CD4-positive, alpha-beta T cell treated with Interleukin-15 for 1 hour (primary cell): Measurements from ENCODE around the gene DAPK1.

Experiments used
- DNase-seq: peaks from one replicate; pipeline ENCODE4 v3.0.0-alpha.2; 2020

DAPK1 gene

DNA sequence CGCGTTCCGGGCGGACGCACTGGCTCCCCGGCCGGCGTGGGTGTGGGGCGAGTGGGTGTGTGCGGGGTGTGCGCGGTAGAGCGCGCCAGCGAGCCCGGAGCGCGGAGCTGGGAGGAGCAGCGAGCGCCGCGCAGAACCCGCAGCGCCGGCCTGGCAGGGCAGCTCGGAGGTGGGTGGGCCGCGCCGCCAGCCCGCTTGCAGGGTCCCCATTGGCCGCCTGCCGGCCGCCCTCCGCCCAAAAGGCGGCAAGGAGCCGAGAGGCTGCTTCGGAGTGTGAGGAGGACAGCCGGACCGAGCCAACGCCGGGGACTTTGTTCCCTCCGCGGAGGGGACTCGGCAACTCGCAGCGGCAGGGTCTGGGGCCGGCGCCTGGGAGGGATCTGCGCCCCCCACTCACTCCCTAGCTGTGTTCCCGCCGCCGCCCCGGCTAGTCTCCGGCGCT, at the start of gene DAPK1:
Gene DAPK1 (plus strand): TSS at position 264 of the 442 bp plus-strand sequence. CDS start 1,211 bp downstream, outside the sequence.
- DNase-seq, result peak; percentile 36

GRCh38 chr9:87451149-87451548, 46.5 kb upstream of the DAPK1 start:
- DNase-seq, result no peak

- DNase-seq, result no peak
These were observed 42.3 kb upstream of the DAPK1 start for GRCh38 chr9:87455407-87455806.

- no peak for DNase-seq
These were observed 36.4 kb upstream of the DAPK1 start for GRCh38 chr9:87461256-87461655.

GRCh38 chr9:87464110-87464991, 33.3 kb upstream of the DAPK1 start:
- no peak for DNase-seq

- DNase-seq, result no peak
These were observed 32.7 kb upstream of the DAPK1 start for GRCh38 chr9:87464992-87465378.

DNA sequence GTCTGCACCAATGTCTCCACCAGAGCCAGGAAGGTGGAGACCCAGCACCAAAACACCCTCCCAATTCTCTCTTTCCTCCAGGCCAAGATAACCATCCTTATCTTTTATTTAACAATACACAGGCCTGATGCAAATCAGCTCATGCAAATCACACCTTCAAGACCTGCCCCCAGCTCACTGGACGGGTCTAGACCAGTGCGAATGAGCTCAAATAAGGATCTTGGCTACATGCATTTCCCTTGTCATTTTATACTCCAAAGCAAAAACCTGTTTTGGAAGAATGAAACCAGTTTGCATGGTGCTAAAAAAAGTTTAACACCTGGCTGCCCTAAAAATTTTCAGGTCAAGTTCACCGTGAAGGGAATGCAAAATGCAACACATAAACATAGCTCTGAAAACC, 31.9 kb upstream of the DAPK1 start:
- DNase-seq, result no peak

DNA sequence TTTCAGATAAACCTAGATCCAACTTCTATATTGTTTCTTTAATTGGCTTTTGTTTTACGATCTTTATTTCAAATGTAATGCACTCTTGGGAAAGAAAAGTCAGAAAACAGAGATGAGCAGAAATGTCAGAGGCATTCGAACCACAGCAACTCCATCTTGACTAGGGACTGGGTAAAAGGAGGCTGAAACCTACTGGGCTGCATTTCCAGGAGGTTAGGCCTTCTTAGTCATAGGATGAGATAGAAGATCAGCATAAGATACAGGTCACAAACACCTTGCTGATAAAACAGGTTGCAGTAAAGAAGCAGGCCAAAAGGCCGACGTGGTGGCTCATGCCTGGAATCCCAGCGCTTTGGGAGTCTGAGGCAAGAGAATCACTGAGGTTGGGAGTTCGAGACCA, 30.5 kb upstream of the DAPK1 start:
- no peak for DNase-seq

DNA sequence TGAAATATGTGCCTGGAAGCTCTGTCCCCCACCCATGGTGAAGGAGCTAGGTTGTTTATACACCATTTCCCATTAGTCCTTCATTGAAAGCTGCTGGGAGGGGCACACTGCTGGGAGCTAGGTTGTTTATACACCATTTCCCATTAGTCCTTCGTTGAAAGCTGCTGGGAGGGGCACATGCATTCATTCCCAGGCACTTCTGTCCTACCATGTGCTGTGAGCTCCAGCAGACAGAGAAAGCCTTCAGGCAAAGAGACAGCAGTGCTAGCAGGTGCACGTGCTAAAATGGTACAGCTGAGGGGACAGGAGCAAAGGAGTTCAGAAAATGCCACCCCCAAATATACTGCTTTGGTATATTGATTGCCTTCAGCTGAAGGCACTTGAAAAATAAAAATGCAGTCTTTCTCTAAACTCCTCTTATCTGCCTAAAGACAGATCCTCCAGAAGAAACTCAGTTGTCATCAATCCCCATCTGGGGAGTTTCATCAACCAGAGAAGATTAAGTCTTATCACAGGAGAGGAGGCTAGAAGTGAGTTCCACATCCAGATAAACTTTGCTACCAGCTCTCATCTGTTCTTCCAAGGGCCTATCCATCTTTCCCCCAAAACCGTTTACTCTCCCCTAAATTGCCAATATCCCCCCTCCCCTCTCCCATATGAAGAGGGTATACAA, 27.7 kb upstream of the DAPK1 start:
- no peak for DNase-seq

- no peak for DNase-seq
These were observed 25.9 kb upstream of the DAPK1 start for GRCh38 chr9:87471746-87472145.

GRCh38 chr9:87475463-87475862, 22.2 kb upstream of the DAPK1 start:
- no peak for DNase-seq

GRCh38 chr9:87478226-87478992, 19.3 kb upstream of the DAPK1 start:
- no peak for DNase-seq

DNA sequence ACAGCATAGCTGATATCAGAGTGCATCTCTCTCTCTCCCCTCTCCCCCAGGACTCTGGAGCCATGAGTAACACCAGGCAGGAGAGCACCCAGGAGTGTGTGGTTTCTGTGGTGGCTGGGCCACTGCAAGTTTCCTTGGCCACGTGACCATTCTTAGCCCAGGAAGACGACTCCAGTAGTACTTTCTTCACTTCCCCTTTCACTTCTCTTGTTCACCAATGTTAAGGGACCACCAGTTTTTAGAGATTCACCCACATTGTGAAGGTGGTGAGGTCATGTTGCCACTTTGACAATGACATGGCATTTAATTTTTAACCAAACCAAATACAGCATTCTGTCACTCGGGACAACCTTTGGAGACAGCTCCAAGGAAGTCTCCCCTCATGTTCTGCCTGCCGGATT, 17.9 kb upstream of the DAPK1 start:
- DNase-seq, result peak; percentile 76

DNA sequence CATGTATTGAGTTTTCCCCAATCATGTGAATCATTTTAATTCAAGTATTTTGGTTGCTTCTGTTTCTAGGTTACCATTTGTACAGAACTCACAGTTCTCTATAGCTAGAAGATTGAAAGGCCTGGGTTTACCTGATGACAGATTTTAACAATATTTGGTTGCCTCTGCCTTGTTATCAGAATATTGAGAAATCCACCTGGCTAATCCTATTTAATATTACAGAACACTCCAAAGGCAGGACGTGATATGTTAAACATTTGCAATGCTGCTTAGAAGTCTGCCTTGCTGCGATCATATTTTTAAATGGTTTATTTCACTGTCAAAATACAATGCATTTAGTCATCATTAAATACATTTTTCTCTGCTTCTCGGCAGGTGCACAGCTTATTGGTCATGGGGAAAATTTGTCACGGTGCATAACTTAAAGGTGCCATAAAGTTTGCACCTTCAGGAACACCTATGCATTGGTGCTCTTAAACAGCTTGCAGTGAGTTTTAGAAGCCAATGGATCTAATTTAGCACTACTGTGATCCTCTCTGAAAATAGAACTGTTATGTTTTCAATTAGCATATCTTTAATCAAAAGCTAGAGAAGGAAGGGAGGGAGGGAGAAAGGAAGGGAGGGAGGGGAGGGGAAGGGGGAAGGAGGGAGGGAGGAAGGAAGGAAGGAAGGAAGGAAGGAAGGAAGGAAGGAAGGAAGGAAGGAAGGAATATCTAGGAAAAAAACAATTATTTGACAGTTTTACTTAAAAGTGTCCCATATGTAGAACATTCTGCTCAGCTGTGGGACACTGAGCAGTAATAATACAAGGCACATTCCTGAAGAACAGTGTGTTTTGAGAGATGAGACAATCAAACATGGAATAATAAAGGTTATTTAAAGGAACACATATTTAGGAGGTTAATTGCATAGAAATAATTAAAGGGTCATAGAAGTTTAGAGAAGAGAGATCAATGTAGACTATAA, 15.5 kb upstream of the DAPK1 start:
- DNase-seq, result no peak

DNA sequence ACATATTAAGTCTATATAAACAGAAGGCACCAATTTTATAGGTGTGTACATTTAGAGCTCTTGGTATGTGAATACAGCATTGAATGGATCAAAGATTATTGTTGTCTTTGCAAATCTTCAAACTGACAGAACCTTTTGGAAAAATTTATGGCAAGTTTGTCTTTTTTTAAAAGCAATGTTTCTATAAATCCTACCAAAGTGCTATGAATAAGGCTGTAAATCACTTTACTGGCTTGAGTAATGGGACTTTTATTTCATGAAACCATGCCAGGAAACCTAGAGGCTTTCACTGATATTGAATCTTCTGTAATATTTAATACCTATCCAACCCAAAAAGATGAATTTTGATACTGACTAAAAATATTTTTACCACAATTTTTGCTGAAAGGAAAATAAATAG, 7.4 kb upstream of the DAPK1 start:
- DNase-seq, result no peak

DNA sequence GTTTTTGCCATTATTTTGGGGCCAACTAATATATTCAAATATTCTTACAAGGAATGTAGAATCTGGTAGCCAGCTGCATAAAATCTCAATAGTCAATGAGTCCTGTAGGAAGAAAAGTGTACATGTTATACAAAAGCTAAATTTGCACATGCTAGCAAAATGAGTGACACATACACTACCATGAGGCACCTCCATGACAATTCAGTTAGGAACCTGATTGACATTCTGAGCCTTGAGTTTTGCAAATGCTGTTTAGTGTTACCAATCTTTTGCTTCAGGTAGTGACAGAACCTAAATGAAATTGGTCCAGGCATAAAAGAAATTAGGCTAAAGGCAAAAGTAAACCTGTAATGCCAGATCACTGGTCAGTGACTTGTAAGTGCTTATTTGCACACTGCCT, 6.8 kb upstream of the DAPK1 start:
- DNase-seq, result no peak

GRCh38 chr9:87491523-87491922, 6.1 kb upstream of the DAPK1 start:
- DNase-seq, result no peak

DNA sequence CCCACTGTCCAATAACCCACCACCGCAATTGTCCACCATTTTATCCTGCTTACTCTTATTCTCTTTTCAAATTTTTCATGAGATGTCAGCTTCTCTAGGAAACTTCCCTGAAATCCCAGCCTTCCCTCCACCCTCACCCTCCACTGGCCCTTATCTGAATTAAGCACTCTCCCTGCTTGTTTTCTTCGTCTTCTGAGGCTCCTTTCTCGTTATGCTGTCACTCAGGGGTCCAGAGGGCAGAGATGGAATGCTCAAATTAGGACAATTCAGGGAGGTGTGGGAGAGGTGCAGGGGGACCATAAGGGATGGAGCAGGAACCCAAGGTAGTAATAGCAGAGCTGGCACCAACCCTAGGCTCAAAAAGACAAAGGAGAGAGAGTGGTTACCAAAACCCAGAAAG, 5.0 kb upstream of the DAPK1 start:
- no peak for DNase-seq

- DNase-seq, result no peak
These were observed 2.6 kb upstream of the DAPK1 start for GRCh38 chr9:87494970-87495471.

DNA sequence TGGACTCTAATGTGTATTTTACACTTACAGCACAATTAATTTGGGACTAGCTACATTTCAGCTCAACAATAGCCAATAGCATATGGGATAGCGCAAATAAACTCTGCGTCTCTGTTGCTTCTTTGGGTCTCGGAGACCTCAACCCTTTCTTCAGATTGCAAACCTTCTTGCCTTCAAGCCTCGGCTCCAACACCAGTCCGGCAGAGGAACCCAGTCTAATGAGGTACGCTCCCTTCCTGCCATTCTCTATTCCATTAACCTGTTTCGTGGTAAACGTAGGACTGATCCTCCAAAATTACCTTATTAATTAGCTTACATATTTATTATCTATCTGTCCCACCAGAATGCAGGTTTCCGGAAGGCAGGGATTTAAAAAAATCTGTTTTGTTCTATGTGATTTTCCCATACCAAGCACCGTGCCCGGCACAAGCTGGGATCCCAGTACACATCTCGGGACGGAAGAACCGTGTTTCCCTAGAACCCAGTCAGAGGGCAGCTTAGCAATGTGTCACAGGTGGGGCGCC, 525 bp upstream of the DAPK1 start:
- DNase-seq, result no peak

DNA sequence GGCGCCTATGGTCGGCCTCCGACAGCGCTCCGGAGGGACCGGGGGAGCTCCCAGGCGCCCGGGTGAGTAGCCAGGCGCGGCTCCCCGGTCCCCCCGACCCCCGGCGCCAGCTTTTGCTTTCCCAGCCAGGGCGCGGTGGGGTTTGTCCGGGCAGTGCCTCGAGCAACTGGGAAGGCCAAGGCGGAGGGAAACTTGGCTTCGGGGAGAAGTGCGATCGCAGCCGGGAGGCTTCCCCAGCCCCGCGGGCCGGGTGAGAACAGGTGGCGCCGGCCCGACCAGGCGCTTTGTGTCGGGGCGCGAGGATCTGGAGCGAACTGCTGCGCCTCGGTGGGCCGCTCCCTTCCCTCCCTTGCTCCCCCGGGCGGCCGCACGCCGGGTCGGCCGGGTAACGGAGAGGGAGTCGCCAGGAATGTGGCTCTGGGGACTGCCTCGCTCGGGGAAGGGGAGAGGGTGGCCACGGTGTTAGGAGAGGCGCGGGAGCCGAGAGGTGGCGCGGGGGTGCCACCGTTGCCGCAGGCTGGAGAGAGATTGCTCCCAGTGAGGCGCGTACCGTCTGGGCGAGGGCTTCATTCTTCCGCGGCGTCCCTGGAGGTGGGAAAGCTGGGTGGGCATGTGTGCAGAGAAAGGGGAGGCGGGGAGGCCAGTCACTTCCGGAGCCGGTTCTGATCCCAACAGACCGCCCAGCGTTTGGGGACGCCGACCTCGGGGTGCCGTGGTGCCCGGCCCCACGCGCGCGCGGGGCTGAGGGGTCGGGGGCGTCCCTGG, 561 bp downstream of the DAPK1 start:
- DNase-seq, result no peak
